ENCODE results near the gene CX3CL1. TPM values are rescaled to one million over a fixed set of nuclear protein-coding genes. Genes with fewer than 3 reads are reported as not detected.
"Not testable (repeated sequence)": the region's sequence is repeated elsewhere in the genome, so short reads cannot be mapped to it uniquely, and the experiment has no call there.

Gene CX3CL1
- total RNA-seq, 1 experiment from 2014 or later: 0.15 TPM

GRCh38 chr16:57341441-57342303 lies 30.6 kb upstream of the CX3CL1 start:
- intact Hi-C loops (cut with micrococcal nuclease): no loop called here
- Histone ChIP-seq H3K9me3 (ENCODE audit: control insufficient read depth in 1 of 2, insufficient read depth in 1 of 2, low read depth in 1 of 2, low read length in 2 of 2) (no peaks in the 10 kb centered on the region), H3K4me1 (ENCODE audit: control insufficient read depth in 1 of 2, insufficient read depth in 2 of 2, low read length in 2 of 2) (peaks cover 0 to 3% of the 10 kb centered on the region in 2 experiments; a peak in 1 of 4 replicates), H3K4me3 (replicated peaks in 1 of 2; ENCODE audit: low read depth in 1 of 2, low read length in 2 of 2) (no peak overlapping the region), H3K27ac (ENCODE audit: low read depth, low read length) (no peak overlapping the region), H2AFZ (ENCODE audit: low read depth, low read length, poor library complexity, severe bottlenecking) (no peak overlapping the region), H3K9ac (ENCODE audit: low read length) (no peak overlapping the region), H4K20me1 (ENCODE audit: insufficient read depth) (no peaks in the 10 kb centered on the region), H3K4me2 (ENCODE audit: low read length) (no peak overlapping the region), H3K27me3 (ENCODE audit: insufficient read depth, low read length) (no peaks in the 10 kb centered on the region), H3K9me2 (ENCODE audit: insufficient read depth) (no peaks in the 10 kb centered on the region), H3K79me2 (ENCODE audit: insufficient read depth, low read length) (no peaks in the 10 kb centered on the region), H3K36me3 (ENCODE audit: control insufficient read depth in 1 of 2, insufficient read depth in 2 of 2, low read length in 2 of 2) (no peaks in the 10 kb centered on the region)
- no TSS peak for BruUV-seq (replicated peaks)
- TF ChIP-seq REST (IDR thresholded peaks at IDR 0.05; ENCODE audit: low read depth) (no peak), POLR2A (IDR thresholded peaks at IDR 0.05; ENCODE audit: borderline replicate concordance, extremely low read depth, insufficient read depth, insufficient read length) (no peak), ZBTB33 (IDR thresholded peaks at IDR 0.05; ENCODE audit: extremely low read depth, insufficient replicate concordance, low read length) (no peak), ZNF274 (IDR thresholded peaks at IDR 0.05; ENCODE audit: low read depth, low read length) (no peak), SRF (IDR thresholded peaks at IDR 0.05; ENCODE audit: low read depth) (no peak), EGR1 (IDR thresholded peaks at IDR 0.05; ENCODE audit: low read depth) (no peak)
- DNase-seq (ENCODE audit: low read depth, low spot score) (no peak), ATAC-seq (no peak)
- ChIA-PET POLR2A (no interaction called here), RAD21 (ENCODE audit: low non-redundant PET in 1 of 2, low total read pairs in 2 of 2, uncharacterized antibody in 2 of 2, unreplicated experiment in 2 of 2) (no interaction called here), CTCF (no interaction called here)

- not testable (repeated sequence) for BruUV-seq (replicated peaks)
Measured at GRCh38 chr16:57342606-57343005, 29.7 kb upstream of the CX3CL1 start.

More at GRCh38 chr16:57342606-57343005, 29.7 kb upstream of the CX3CL1 start:
- ATAC-seq; POLR2A ChIA-PET; CTCF ChIA-PET; H3K79me2 ChIP-seq (ENCODE audit: insufficient read depth, low read length); RAD21 ChIA-PET (ENCODE audit: low non-redundant PET in 1 of 2, low total read pairs in 2 of 2, uncharacterized antibody in 2 of 2, unreplicated experiment in 2 of 2); DNase-seq (ENCODE audit: low read depth, low spot score); H4K20me1 ChIP-seq (ENCODE audit: insufficient read depth); H3K4me1 ChIP-seq (ENCODE audit: control insufficient read depth in 1 of 2, insufficient read depth in 2 of 2, low read length in 2 of 2); H3K36me3 ChIP-seq (ENCODE audit: control insufficient read depth in 1 of 2, insufficient read depth in 2 of 2, low read length in 2 of 2); H3K27ac ChIP-seq (ENCODE audit: low read depth, low read length); H3K27me3 ChIP-seq (ENCODE audit: insufficient read depth, low read length); H3K9me3 ChIP-seq (ENCODE audit: control insufficient read depth in 1 of 2, insufficient read depth in 1 of 2, low read depth in 1 of 2, low read length in 2 of 2); H3K4me3 ChIP-seq (replicated peaks in 1 of 2; ENCODE audit: low read depth in 1 of 2, low read length in 2 of 2); H2AFZ ChIP-seq (ENCODE audit: low read depth, low read length, poor library complexity, severe bottlenecking); H3K9ac ChIP-seq (ENCODE audit: low read length); intact Hi-C loops (cut with micrococcal nuclease); H3K4me2 ChIP-seq (ENCODE audit: low read length); H3K9me2 ChIP-seq (ENCODE audit: insufficient read depth): not testable (repeated sequence)

All from HCT116 (cell line).